ENCODE measurements around the gene CACTIN. TPM values are rescaled to one million over a fixed set of nuclear protein-coding genes. Genes with fewer than 3 reads are reported as not detected.

CACTIN gene
- polyA plus RNA-seq, 1 donor = 23.2 TPM

DNA sequence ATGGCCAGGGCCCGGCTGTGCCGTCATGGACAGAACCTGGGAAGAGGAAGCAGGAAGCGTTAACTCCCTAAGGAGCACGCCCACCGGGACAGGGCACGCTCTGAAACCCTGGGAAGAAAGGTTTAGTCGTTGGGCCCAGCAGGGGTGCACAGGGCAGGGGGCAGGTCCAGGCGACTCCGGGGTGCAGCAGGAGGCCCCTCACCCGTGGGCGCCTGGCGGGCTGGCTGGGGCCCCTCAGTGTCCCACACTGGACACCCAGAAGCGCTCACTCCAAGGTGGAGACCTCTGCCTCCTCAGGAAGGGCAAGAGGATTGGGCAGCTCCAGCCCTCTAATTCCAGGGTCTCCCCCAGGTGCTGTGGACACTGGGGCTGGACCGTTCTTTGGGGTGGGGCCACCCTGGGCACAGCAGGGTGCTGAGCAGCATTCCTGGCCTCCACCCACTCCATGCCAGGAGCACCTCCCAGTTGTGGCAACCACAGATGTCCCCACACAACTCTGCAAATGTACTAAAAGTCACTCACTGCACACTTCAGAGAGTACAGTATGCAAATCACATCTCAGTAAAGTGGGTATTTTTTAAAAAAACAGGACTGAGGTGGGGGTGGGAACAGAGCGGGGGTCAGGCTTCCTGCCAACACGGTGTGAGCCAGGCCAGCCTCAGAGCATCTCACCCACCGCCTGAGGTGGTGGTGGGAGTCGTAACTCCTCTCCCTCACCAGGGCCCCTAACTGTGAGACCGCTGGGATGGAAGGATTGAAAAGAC is 38.5 kb upstream of the CACTIN start:
- no peak for DNase-seq

DNA sequence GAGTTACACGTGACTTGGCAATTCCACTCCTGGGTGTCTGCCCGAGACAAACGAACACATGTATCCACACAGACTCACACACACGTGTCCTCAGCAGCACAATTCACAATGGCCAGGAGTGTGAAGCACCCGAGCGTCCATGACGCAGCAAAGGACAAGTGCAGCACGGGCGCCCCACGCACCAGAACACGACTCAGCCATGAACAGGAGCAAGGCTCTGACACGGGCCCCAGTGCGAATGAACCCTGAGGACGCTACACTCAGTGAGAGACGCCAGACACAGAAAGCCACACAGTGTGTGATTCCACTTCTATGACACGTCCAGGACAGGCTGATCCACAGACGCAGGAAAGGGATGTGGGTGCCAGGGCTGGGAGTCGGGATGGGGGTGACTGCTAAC is 37.2 kb upstream of the CACTIN start:
- no peak for DNase-seq

DNA sequence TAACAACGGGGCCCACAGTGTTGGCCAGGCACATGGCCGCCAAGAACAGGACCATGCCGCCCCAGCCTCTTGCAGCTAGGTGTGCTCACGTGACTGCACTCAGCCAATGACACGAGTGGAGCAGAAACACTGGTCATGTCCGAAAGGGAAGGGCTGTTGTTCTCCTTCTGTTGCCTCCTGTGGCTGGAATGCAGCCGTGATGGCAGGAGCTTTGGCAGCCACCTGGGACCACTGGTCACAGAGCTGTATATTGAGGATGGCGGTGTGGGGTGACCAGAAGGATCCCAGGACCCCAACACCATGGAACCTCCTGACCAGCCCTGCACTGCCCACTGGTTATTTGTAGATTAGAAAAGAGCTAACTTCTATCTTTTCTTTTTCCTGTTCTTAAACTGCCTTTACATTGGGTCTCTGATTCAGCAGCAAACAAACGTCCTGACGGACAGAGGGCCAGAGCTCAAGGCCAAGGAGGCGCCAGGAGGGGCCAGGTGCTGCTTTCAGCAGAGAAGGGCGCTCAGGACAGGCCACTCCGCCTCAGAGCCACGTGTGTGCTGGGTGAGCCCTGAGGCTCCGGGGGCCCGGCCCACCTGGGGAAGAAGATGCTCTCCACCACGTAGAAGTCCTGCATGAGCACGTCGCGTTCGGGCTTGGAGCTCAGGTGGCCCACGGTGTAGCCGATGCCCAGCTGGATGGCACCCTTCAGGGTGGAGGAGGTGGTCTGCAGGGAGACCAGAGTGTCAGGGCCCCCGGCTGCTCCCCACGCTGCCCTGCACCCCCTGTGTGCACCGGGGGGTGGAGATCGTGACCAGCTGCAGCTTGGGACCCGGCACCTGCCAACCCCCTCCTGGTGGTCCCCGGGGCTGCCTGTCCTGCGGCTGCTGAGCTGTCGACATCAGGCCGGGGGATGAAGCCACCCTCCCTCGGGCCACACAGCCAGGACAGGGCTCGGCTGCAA is 35.0 kb upstream of the CACTIN start:
- no peak for DNase-seq

- no peak for DNase-seq
Observed at GRCh38 chr19:3660493-3661219, 34.1 kb upstream of the CACTIN start.

DNA sequence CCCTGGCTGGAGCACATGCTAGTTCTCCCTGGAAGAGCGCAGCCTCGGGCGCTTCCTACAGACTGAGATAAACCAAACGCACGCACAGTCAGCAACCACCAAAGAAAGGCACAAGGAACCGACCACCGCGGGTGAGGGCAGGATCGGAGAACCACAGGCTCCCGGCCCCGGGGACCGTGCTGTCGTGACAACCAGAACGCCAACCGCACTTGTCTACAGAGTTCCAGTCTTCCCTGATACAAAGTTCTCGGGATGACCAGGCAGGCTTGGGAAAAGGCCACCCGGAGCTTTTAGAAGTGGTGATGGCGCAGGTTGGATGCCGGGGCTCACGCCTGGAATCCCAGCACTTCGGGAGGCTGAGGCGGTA is 33.1 kb upstream of the CACTIN start:
- no peak for DNase-seq

DNA sequence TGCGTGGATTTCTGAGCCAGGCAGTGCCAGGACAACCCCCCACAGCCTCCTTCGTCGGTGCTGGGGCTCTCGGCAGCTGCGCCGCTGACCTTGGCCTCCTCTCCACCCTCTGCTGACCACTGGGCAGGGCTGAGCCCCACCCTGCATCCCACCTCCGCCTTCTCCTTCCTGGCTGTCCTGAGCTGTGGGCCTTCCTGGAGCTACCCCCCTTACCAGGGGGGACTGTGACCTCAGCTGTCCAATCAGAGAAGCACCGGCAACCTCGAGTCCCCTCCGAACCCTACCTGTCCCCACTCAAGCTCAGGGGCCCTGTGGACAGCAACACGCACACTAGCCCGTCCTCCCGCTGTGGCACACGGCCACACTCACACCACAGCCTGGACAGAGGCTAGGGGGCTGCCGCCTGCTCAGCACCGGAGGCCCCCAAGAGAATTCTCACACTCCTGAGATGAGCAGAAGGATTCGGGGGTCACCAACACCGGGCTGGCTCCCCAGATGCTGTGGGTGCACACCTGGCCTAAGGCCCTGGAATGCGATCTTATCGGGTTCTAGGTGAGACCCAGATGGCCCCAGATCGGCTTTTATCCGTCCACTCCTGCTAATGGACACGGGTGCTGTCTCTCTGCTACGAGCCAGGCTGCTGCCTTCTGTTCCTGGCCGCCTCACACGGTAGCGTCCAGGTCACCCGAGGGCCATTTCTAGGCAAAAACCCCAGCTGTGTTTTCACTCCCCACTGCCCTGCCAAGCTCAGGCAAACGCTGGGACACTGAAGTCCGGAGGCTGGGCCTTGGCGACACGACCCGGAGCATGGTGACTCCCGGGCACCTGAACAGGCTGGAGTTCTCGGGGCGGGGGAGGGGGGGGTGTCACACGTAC is 32.5 kb upstream of the CACTIN start:
- no peak for DNase-seq

- DNase-seq = no peak
Observed at GRCh38 chr19:3658004-3658869, 31.6 kb upstream of the CACTIN start.

DNA sequence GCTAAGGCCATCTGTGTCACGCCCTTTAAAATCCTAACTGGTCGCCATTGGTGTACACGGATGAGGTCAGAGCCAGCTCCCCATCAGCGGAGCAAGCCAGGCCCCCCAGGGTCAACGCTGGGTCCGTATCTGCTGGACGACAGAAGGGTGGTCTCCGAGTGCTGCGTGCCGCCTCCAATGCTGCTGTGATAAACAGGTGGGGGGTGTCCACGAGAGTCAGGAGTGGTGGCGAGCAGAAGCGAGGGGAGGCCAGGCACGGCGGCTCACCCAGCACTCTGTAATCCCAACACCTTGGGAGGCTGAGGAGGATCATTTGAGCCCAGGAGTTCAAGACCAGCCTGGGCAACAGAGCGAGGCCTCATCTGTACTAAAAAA is 30.8 kb upstream of the CACTIN start:
- no peak for DNase-seq

- DNase-seq = no peak
Observed at GRCh38 chr19:3656747-3657394, 30.3 kb upstream of the CACTIN start.

- no peak for DNase-seq
Observed at GRCh38 chr19:3656073-3656746, 29.6 kb upstream of the CACTIN start.

- DNase-seq = no peak
Observed at GRCh38 chr19:3655402-3656072, 28.9 kb upstream of the CACTIN start.

GRCh38 chr19:3653865-3654513 is 27.4 kb upstream of the CACTIN start:
- DNase-seq = no peak

GRCh38 chr19:3653081-3653795 is 26.6 kb upstream of the CACTIN start:
- no peak for DNase-seq

DNA sequence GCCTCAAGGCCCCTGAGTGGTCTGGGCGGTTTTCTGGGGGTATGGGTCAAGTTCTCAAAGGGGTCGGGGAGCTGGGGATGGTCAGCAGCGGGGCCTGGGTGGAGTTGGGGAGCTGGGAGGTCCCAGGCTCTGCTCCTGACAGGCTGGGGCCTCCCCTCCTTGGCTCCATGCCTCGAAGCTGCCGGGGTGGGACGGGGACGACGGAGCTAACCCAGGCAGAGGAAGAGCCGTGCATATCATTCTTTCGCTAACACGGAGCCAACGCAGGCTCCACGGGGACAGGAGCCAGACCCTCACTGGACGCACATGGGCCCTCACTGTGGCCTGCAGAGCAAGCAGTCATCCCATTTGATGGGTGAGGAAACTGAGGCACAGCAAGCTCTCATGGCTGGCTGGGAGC is 25.8 kb upstream of the CACTIN start:
- DNase-seq = no peak

DNA sequence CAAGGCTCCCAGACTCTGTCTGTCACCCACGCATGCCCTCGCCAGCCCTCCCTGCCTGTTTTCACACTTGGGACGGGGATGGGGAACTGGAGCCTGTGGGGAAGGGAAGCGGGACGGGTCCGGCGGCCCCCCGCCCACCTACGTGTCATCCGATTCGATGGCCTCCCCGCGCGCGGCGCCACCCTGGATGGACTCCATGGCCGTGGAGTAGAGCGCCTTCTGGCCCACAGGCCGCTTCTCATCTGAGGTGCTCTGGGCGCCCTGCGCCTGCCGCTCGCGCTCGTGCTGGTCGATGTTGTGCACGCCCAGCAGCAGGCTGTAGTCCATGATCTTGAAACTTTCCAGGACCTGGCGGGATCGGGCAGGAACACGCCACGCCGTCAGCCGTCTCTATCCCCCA is 25.1 kb upstream of the CACTIN start:
- no peak for DNase-seq

- DNase-seq = no peak
Observed at GRCh38 chr19:3649888-3650287, 23.3 kb upstream of the CACTIN start.

DNA sequence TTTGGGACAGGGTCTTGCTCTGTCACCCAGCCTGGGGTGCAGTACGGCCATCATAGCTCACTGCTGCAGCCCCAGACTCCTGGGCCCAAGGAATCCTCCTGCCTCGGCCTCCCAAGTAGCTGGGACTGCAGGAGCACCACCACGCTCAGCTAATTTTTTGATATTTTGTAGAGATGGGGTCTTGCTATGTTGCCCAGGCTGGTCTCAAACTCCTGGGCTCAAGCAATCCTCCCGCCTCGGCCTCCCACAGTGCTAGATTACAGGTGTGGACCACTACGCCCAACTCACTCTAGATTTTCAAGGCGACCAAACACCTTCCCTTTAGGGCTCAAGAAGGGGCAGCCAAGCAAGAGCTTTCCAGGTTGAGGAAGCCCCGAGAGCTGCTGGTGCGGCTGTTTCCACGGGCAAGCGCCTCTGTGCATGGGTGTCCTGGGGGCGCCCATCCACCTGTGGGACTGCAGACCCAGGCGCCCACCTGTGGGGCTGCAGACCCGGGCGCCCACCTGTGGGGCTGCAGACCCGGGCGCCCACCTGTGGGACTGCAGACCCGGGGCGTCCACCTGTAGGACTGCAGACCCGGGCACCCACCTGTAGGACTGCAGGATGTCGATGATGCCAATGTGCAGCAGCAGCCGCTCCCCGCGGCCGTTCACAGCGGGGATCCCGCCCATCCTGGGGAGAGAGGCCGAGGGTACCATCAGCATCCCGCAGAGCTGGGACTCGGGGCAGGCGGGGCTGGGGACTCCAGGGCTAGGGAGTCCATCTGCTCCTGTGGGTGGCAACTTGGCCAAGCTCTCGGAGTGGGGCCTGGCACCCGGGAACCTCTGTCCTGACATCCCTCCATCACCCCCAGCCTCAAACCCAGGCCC is 21.7 kb upstream of the CACTIN start:
- no peak for DNase-seq
